ENCODE results near the gene RALY.

- TF ChIP-seq, protein P1, sequence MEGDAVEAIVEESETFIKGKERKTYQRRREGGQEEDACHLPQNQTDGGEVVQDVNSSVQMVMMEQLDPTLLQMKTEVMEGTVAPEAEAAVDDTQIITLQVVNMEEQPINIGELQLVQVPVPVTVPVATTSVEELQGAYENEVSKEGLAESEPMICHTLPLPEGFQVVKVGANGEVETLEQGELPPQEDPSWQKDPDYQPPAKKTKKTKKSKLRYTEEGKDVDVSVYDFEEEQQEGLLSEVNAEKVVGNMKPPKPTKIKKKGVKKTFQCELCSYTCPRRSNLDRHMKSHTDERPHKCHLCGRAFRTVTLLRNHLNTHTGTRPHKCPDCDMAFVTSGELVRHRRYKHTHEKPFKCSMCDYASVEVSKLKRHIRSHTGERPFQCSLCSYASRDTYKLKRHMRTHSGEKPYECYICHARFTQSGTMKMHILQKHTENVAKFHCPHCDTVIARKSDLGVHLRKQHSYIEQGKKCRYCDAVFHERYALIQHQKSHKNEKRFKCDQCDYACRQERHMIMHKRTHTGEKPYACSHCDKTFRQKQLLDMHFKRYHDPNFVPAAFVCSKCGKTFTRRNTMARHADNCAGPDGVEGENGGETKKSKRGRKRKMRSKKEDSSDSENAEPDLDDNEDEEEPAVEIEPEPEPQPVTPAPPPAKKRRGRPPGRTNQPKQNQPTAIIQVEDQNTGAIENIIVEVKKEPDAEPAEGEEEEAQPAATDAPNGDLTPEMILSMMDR (IDR thresholded peaks at IDR 0.05; ENCODE audit: low read depth, low read length, poor library complexity, severe bottlenecking) = no peak
- TF ChIP-seq EZH2phosphoT487 (IDR thresholded peaks at IDR 0.05; ENCODE audit: borderline replicate concordance, low read length) = no peak
Observed at GRCh38 chr20:33954504-33954903, 39.2 kb upstream of the RALY start.

Data from DOHH2 (cell line).